Stimulated activated CD4-positive, alpha-beta T cell treated with anti-CD3 and anti-CD28 coated beads, Interleukin-1b, Interleukin-23, amount 100 ng/mL, for 24 hours (primary cell): ENCODE results near the gene CCDC54.

Experiments used
- DNase-seq, 4 experiments: peaks; one replicate each; pipeline ENCODE4 v3.0.0-alpha.2; 2020; ENCODE audit warnings: low read depth in 4 of 4, low spot score in 1 of 4

Gene CCDC54

GRCh38 chr3:107392549-107393165 lies 15.4 kb downstream of the CCDC54 start:
- no peak for DNase-seq

GRCh38 chr3:107394502-107394901 lies 17.3 kb downstream of the CCDC54 start:
- no peak for DNase-seq

GRCh38 chr3:107395066-107395465 lies 17.8 kb downstream of the CCDC54 start:
- no peak for DNase-seq

- DNase-seq: no peak
These were observed 24.1 kb downstream of the CCDC54 start for GRCh38 chr3:107401301-107401700.

- no peak for DNase-seq
These were observed 25.0 kb downstream of the CCDC54 start for GRCh38 chr3:107402214-107402613.

GRCh38 chr3:107404727-107405469 lies 27.7 kb downstream of the CCDC54 start:
- no peak for DNase-seq

- no peak for DNase-seq
These were observed 30.1 kb downstream of the CCDC54 start for GRCh38 chr3:107407355-107407754.

GRCh38 chr3:107408513-107408912 lies 31.3 kb downstream of the CCDC54 start:
- DNase-seq: no peak

GRCh38 chr3:107409365-107409764 lies 32.1 kb downstream of the CCDC54 start:
- DNase-seq: no peak

GRCh38 chr3:107410606-107411005 lies 33.4 kb downstream of the CCDC54 start:
- DNase-seq: no peak

- no peak for DNase-seq
These were observed 33.8 kb downstream of the CCDC54 start for GRCh38 chr3:107411056-107411455.

GRCh38 chr3:107411779-107412178 lies 34.5 kb downstream of the CCDC54 start:
- no peak for DNase-seq

- no peak for DNase-seq
These were observed 35.1 kb downstream of the CCDC54 start for GRCh38 chr3:107412376-107412775.

GRCh38 chr3:107413264-107413663 lies 36.0 kb downstream of the CCDC54 start:
- DNase-seq: no peak

GRCh38 chr3:107414325-107414964 lies 37.2 kb downstream of the CCDC54 start:
- DNase-seq: no peak

GRCh38 chr3:107416138-107416537 lies 38.9 kb downstream of the CCDC54 start:
- DNase-seq: no peak

GRCh38 chr3:107416886-107417285 lies 39.6 kb downstream of the CCDC54 start:
- DNase-seq: no peak

- DNase-seq: no peak
These were observed 44.0 kb downstream of the CCDC54 start for GRCh38 chr3:107421170-107421792.

GRCh38 chr3:107421881-107422280 lies 44.6 kb downstream of the CCDC54 start:
- no peak for DNase-seq

GRCh38 chr3:107425033-107425432 lies 47.8 kb downstream of the CCDC54 start:
- DNase-seq: no peak

GRCh38 chr3:107426223-107426622 lies 49.0 kb downstream of the CCDC54 start:
- no peak for DNase-seq
